Measurements from ENCODE around the gene NACC2. TPM values are rescaled to one million over a fixed set of nuclear protein-coding genes. Genes with fewer than 3 reads are reported as not detected.
A peak's percentile ranks its signal among the peaks of the same experiment; 100 is the strongest.

NACC2 gene
- total RNA-seq, 1 donor from 2014 or later = 4.5 TPM

- Mint-ChIP-seq H3K4me3 (no peak overlapping the region), H3K4me1 (peaks cover 19% of the 10 kb centered on the region), H3K36me3 (peaks cover 2% of the 10 kb centered on the region), H3K27ac (no peak overlapping the region), H3K9me3 (no peaks in the 10 kb centered on the region), H3K27me3 (ENCODE audit: insufficient read depth, low read depth) (peaks cover 6% of the 10 kb centered on the region)
- Histone ChIP-seq H3K4me3 (no peak overlapping the region), H3K4me2 (no peak overlapping the region), H3K36me3 (no peaks in the 10 kb centered on the region), H3K4me1 (peaks cover 26% of the 10 kb centered on the region), H3K27ac (no peak overlapping the region), H2AFZ (replicated peaks) (no peak overlapping the region), H3K27me3 (no peaks in the 10 kb centered on the region), H3K79me2 (ENCODE audit: low read depth) (peaks cover 9% of the 10 kb centered on the region), H3F3A (ENCODE audit: low read depth) (peaks cover 42% of the 10 kb centered on the region), H3K9ac (no peak overlapping the region), H4K20me1 (ENCODE audit: low read depth) (peaks cover under 1% of the 10 kb centered on the region), H3K9me3 (ENCODE audit: low read depth) (no peaks in the 10 kb centered on the region)
- no peak for DNase-seq (ENCODE audit: low spot score)
- TF ChIP-seq EZH2 (IDR thresholded peaks at IDR 0.05) = no peak
- no peak for TF ChIP-seq EZH2phosphoT487 (IDR thresholded peaks at IDR 0.05)
- TF ChIP-seq CTCF (IDR thresholded peaks at IDR 0.05) = no peak
These were observed 16.8 kb upstream of the NACC2 start for GRCh38 chr9:136111910-136112309.

GRCh38 chr9:136111190-136111589 is 16.1 kb upstream of the NACC2 start:
- H3K4me3 ChIP-seq = no peak overlapping the region
- no peak overlapping the region for H3K9ac ChIP-seq
- no peaks in the 10 kb centered on the region for H3K36me3 ChIP-seq
- no peak overlapping the region for H3K4me2 ChIP-seq
- peaks cover 26% of the 10 kb centered on the region for H3K4me1 ChIP-seq
- H3K27me3 ChIP-seq = no peaks in the 10 kb centered on the region
- no peak overlapping the region for H3K27ac ChIP-seq
- H3K9me3 ChIP-seq (ENCODE audit: low read depth) = no peaks in the 10 kb centered on the region
- no peaks in the 10 kb centered on the region for H4K20me1 ChIP-seq (ENCODE audit: low read depth)
- Mint-ChIP-seq H3K36me3 (peaks cover 2% of the 10 kb centered on the region), H3K4me1 (peaks cover 19% of the 10 kb centered on the region), H3K27ac (no peak overlapping the region), H3K4me3 (no peak overlapping the region), H3K27me3 (ENCODE audit: insufficient read depth, low read depth) (peaks cover 6% of the 10 kb centered on the region), H3K9me3 (no peaks in the 10 kb centered on the region)
- peaks cover 42% of the 10 kb centered on the region for H3F3A ChIP-seq (ENCODE audit: low read depth)
- DNase-seq (ENCODE audit: low spot score) = no peak
- H2AFZ ChIP-seq (replicated peaks) = no peak overlapping the region
- TF ChIP-seq CTCF (IDR thresholded peaks at IDR 0.05) = no peak
- H3K79me2 ChIP-seq (ENCODE audit: low read depth) = peaks cover 1% of the 10 kb centered on the region

- peak overlapping the region; percentile 40 for H3K4me3 ChIP-seq
- H3K36me3 ChIP-seq = no peaks in the 10 kb centered on the region
- H3K27ac Mint-ChIP-seq = peak overlapping the region; percentile 79
- no peak overlapping the region for H3K9ac ChIP-seq
- peaks cover 8% of the 10 kb centered on the region for H3K27me3 Mint-ChIP-seq (ENCODE audit: insufficient read depth, low read depth)
- no peaks in the 10 kb centered on the region for H3K9me3 ChIP-seq (ENCODE audit: low read depth)
- no peaks in the 10 kb centered on the region for H3K79me2 ChIP-seq (ENCODE audit: low read depth)
- H3K27ac ChIP-seq = no peak overlapping the region
- H3F3A ChIP-seq (ENCODE audit: low read depth) = peaks cover 42% of the 10 kb centered on the region
- peaks cover 2% of the 10 kb centered on the region for H3K36me3 Mint-ChIP-seq
- peak overlapping the region; percentile 71 for H3K4me2 ChIP-seq
- DNase-seq (ENCODE audit: low spot score) = peak; percentile 64
- peaks cover 25% of the 10 kb centered on the region for H3K4me1 Mint-ChIP-seq
- peak overlapping the region; percentile 52 for H2AFZ ChIP-seq (replicated peaks)
- H3K4me3 Mint-ChIP-seq = peak overlapping the region; percentile 73
- TF ChIP-seq EZH2 (IDR thresholded peaks at IDR 0.05) = no peak
- peak; percentile 47 for TF ChIP-seq CTCF (IDR thresholded peaks at IDR 0.05)
- H3K9me3 Mint-ChIP-seq = no peaks in the 10 kb centered on the region
- no peaks in the 10 kb centered on the region for H4K20me1 ChIP-seq (ENCODE audit: low read depth)
- no peaks in the 10 kb centered on the region for H3K27me3 ChIP-seq
- H3K4me1 ChIP-seq = peaks cover 33% of the 10 kb centered on the region
These were observed 15.3 kb upstream of the NACC2 start for GRCh38 chr9:136110082-136111061.

Measured in neural progenitor cell (in vitro differentiated cells).